Right ventricle myocardium inferior (tissue), 1 donor: ENCODE data around the gene CRACDL. TPM values are rescaled to one million over a fixed set of nuclear protein-coding genes. Genes with fewer than 3 reads are reported as not detected.
A peak's percentile ranks its signal among the peaks of the same experiment; 100 is the strongest.

ENCODE experiments used
- ATAC-seq: fragments of 200-7000 bp; cut with Tn5 transposase; one replicate; pipeline ENCODE4 v1.9.1; 2020; ENCODE audit warnings: mild to moderate bottlenecking, moderate library complexity
- DNase-seq: peaks from one replicate; pipeline ENCODE4 v3.0.0; 2021; ENCODE audit errors: missing footprints
- intact Hi-C: fragments of 100-400 bp; cut with DNase I; formaldehyde crosslinking; loops from one replicate; pipeline ENCODE4 v1.11.0; 2022
- total RNA-seq: library from RNA; stranded (reverse); fragmentation: NEBNext Ultra II Directional; extraction: Animal tissue kit (Norgen Biotek cat#: 25700); gene quantifications from one replicate; pipeline ENCODE4 v1.2.1, GENCODE V29; 2021
- donor health status: DM: no; HTN: yes; CAD: no; lungs with severe emphysema.

Gene CRACDL
- total RNA-seq, 1 donor from 2014 or later = 3.9 TPM

DNA sequence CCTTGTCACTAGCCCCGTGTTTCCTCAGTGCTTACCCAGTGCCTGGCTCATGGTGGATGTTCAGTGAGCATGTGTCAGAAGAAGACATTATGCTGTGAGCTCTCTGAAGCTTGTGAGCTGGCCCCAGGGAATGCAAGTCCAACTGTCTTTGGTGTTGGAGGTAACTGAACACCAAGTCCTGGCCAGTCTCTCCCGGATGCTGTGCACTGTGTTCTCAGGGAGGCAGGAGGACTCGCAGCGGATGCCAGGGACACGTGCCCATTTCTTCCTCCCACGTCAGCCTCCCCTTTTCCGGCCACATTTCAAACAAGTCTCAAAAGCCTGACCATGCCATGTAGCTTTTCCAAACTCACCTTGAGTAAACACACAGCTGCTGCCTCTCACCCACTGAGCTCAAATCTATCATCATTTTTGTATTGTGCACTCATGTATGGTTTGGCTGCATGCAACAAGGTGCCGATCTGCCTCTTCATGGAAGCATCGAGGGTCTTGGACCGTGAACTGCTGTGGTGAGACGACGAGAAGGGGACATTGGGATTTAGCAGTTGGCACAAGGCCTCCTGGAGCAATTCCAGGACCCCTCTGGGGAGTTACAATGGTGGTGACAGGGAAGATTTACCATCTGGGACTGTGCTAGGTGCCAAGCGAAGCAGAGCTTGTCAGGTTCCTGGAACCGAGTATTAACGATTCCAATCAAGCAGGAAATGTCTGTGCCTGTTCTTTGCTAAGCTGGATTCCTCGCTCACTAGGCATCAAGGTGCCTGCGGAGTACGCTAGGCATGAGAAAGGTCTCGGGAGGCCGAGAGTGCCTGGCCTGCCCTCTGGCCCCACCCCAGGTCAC lies 160.7 kb downstream of the CRACDL start:
- ATAC-seq = no peak
- no peak for DNase-seq
- intact Hi-C loops = no loop called here

DNA sequence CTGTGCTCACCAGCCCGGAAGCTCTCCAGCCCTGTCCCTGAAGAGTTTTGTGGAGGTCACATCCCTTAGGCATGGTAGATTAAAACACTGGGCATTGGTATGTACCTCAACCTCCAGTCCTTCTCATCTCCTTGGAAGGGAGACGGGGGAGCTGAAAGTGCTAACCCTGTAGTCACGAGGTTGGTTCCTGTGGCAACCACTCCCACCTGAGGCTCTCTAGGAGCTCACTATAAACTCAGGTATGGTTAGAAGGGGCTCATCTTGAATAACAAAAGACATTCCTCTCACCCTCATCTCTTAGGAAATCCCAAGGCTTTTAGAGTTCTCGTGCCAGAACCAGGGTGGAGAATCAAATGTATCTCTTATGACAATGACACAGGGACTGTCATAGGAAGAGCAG lies 162.1 kb downstream of the CRACDL start:
- no peak for DNase-seq
- ATAC-seq = no peak
- intact Hi-C loops = loop anchor here (5.0 kb wide), 1 partner anchor 48 kb away; no protein-coding TSS in a partner anchor

DNA sequence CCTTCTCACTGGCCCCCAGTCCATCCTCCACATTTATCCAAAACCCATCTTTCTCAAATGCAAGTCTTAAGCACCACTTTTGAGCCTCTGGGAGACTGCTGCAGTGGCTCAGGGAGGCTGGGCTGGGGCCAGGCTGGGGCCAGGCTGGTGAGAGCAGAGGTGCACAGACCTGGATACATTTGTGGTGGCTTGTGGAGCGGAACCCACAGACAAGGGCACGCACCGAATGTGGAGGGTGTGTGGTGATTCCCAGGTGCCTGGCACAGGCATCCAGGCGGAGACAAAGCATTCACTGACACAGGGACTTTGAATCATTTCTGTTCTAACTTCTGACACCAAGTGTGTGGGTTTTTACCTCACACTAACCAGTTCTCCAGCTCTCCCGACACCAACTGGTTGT lies 162.9 kb downstream of the CRACDL start:
- intact Hi-C loops = loop anchor here (5.0 kb wide), 1 partner anchor 49 kb away; no protein-coding TSS in a partner anchor
- ATAC-seq = no peak

DNA sequence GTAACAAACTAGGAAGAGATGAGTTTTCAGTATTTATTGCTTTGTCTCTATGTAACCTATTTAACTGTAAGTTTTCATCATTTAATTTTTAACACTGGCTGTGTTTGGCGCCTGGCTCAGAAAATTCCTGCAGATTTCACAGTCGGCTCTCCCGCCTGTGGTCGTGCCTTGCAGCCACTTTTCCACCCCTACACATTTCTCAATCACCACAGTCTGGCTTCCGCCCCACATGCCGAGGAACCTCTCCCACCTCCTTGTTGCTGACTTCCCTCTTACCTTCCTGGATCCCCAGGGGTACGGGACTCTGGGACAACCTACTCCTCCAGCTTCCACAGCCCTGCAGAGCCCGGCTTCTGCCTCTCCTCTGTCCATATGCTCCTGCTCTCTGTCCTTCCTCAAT lies 163.5 kb downstream of the CRACDL start:
- no peak for ATAC-seq
- DNase-seq = no peak
- intact Hi-C loops = loop anchor here (5.0 kb wide), 1 partner anchor 50 kb away; no protein-coding TSS in a partner anchor

More for the DNA sequence above, 162.9 kb downstream of the CRACDL start:
- DNase-seq = no peak

DNA sequence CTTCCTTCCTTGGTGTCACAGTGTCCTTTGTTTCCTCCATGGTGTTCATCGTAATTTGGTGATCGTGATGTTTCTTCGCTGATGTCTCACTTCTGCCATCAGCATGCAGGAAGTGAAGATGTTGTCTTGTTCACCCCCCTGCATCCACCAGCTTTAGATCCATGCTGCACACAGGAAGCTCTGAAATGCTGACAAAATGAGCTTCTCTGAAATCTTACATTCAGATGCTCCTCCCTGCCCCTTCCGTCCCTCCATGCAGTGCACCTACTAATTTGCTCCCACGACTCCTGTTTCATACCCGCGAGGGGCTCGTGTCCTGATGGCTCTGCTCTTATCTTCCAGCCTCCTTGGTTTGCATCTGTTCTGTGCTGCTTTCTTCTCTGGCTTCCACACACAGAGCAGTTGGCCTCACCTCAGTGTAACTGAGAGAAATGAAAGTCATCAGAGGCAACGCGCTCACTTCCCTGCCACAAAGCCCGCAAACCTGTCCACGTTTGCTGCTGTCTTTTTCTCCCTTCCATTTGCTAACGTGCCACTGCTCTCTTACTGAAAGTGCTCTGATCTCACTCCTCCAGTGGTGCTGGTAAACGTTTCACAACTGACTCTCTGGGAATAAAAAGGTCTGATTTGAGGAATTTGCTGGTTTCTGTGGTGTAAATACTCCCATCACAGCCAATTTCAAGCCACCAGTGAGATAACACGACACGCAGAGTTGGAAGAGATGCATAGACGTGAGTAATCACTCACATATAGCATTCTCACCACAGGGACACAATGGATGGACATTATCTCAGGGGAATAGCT lies 164.1 kb downstream of the CRACDL start:
- ATAC-seq (peak; percentile 26), DNase-seq (no peak)
- intact Hi-C loops = loop anchor here (5.0 kb wide), 1 partner anchor 50 kb away; no protein-coding TSS in a partner anchor

DNA sequence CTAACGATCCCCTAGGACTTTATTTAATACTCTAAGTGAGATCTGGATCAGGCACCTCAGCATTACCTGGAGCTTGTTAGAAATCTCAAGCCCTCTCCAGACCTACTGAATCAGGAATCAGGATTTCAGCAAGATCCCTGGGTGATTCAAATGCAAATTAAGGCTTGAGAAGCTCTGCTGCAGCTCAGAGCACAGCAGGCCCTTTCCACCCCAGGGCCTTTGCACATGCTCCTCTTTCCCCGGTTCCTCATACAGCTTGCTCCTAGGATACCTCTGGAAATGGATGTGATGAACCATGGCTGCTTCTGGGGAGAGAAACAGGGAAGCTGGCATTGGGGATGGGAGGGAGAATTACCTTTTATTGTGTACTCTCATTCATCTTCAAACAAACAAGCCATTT lies 164.8 kb downstream of the CRACDL start:
- no peak for ATAC-seq
- intact Hi-C loops = loop anchor here (5.0 kb wide), 1 partner anchor 51 kb away; no protein-coding TSS in a partner anchor

DNA sequence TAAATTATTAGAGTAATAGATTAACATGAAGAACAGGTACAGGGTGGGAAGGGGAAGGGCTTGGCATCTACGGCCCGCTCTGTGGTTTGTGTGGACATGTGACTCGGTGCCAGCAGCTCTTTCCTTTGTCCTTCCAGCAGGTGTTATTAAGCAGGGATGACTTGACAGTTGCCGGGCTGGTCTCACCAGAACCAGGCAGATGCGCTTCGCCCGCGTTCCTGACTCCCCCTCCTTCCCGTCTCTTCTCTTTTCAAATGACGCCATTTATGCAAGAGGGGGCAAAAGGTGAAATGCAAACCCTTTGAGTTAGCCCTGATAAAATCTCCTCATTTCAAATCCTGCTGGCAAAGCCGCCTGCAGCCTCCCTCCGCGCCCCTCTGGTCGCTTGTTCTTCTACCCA lies 166.2 kb downstream of the CRACDL start:
- DNase-seq (no peak), ATAC-seq (no peak)
- intact Hi-C loops = loop anchor here (5.0 kb wide), 1 partner anchor 53 kb away; no protein-coding TSS in a partner anchor

More for the DNA sequence above, 164.8 kb downstream of the CRACDL start:
- DNase-seq = no peak

DNA sequence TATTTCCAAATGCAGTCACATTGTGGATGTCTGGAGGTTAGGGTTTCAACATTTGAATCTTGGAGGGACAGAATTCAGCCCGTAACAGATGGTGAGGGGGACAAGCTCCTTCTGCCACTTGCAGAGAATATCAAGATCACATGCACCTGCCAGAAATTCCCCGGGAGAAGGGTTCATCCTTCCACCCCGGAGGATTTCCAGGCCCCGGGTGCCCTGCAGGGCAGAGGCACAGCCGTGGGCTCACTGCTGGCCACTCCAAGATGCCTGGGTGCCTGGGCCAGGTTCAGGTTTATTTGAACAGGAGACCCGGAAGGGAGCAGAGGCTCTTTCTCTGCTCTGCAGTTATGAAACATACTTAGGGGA lies 166.9 kb downstream of the CRACDL start:
- ATAC-seq (no peak), DNase-seq (no peak)
- intact Hi-C loops = no loop called here

DNA sequence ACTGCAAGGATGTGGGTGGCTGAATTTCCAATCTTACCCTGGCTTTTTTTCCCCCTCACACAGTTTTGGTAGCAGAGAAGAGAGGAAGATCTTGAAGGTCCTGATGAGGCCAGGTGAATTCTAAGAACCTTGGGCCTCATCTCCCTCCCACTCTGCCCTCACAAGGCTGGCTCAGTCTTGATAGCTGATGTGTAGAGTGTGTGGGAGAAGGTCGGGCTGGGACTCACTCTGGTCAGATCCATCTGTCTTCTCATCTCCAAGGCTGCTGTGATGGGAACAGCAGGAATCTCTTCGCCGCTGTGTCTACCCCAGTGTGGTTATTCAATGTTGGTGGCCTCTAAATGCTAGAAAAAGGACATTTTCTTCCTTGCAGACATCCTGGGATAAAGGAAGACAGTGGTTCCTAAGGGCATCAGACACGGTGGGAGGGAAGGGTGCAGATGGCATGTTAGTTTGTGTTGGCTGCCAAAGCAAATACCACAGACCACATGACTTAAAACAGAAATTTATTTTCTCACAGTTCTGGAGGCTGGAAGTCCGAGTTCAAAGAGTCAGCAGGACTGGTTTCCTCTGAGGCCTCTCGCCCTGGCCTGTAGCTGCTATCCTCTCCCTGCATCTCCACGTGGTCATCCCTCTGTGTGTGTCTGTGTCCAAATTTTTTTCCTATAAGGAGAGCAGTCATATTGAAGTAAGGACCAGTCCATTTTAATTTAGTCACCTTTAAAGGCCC lies 167.5 kb downstream of the CRACDL start:
- ATAC-seq (peak; percentile 27), DNase-seq (no peak)
- intact Hi-C loops = no loop called here

DNA sequence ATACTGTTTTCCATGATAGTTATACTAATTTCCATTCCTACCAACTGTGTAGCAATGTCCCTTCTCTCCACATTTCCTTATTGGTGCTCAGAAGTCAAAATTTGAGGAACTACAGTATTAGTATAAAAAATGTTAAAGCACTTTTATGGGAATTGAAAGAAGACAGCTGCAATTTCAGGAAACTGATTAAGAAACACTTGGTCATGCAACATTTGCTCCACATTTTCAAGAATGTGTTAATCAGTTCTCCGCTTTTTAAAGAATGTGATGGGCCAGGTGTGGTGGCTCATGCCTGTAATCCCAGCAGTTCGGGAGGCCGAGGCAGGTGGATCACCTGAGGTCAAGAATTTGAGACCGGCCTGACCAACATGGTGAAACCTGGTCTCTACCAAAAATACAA lies 171.5 kb downstream of the CRACDL start:
- intact Hi-C loops = no loop called here
- DNase-seq (no peak), ATAC-seq (no peak)

DNA sequence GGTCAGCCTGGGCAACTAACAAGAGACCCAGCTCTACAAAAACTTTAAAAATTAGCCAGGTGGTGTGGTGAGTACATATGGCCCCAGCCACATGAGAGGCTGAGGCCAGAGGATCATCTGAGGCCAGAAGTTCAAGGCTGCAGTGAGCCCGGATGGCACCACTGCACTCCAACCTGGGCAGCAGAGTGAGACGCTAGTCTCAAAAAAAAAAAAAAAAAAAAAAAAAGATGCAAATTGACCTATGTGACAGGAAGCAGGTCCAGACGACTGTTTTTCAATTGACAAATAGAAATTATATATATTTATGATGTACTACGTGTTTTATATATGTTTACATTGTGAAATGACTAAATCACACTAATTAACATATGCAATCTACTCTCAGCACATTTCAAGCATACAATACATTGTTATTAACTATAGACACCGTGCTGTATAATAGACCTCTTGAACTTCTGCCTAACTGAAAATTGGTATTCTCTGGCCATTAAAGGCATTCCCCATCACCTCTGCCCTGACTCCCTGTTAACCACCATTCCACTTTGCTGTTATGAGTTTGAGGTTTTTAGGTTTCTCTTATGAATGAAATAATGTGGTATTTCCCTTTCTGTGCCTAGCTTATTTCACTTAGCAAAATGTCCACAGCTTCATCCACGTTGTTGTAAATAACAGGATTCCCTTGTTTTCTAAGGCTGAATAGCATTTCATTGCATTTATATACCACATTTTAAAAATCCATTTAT lies 172.6 kb downstream of the CRACDL start:
- intact Hi-C loops = no loop called here
- DNase-seq (no peak), ATAC-seq (no peak)

DNA sequence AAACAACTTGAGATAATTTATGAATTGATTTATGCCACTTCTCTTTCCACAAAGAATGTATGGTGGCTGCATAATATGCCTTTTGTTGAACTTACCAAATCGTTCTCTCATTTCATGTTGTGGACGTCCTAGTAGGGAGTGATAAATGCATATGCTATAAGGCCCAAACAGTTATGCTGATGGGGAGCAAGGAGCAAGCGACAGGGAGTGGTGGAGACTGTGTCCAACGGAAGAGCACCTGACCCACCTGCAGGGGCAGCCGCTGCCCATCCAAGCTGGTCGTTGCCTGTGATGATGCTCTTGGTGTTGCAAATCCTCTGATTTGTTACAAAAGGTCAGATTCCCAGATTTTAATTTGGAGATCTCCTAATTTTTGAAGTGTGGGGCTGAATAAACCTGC lies 174.1 kb downstream of the CRACDL start:
- no peak for DNase-seq
- intact Hi-C loops = no loop called here
- no peak for ATAC-seq

DNA sequence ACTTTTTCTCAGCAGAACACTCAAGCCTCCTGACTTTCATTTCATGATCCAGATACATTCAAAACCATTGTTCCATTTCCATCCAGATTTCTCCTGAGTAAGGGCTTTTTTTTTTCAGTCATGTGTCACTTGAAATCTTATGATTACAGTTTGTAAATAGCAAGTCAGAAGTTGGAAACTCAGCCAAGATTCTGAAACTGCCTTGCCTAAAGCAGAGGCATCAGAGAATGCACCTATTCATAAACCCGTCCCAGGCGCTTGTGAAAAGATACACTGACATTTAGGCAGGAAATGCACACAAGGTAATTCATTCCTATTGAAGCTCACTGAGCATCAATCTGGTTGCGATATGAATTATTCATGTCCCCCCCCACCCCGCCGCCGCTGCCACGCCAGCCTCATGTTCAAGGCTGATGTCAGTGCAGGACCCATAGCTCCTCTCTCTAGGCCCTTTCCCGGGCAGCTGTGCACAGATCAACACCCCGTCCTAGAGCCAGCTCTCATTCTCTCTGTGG lies 174.7 kb downstream of the CRACDL start:
- no peak for ATAC-seq
- no peak for DNase-seq
- intact Hi-C loops = no loop called here

DNA sequence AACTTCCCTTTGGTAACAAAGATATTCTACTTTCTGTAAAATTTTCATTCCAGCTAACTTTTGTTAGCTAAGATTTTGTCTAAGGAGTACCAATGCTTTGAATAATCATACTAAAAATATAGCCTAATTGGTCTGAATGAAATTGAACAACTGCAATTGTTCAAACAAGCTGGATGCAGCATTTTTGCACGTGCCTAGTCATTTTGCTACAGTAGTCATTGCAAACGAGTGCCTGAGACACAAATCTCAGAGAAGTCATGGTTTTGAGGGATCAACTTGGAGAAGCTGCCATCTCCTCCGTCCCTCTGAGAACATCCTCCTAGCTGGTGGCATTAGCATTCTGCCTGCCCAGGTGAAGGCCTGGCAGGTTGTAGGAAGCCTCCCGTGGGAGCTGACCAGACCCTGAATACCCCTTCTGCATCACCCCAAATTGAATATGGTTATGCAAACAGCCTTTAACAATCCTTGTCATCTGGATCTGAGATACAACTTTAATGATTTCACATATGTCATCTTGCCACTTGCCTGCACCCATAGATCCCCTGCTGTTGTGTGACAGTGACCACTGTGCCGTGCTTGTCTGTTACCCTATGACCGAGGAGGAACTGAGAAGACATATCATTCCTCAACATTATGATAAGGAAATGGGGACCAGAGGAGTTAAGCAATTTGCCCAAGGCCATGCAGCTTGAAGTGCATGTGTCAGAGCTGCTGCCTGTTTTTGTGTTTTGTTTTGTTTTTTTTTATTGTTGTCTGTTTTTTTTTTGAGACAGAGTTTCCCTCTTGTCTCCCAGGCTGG lies 176.0 kb downstream of the CRACDL start:
- ATAC-seq (no peak), DNase-seq (no peak)
- intact Hi-C loops = loop anchor here (2.0 kb wide), 1 partner anchor 63 kb away; no protein-coding TSS in a partner anchor

DNA sequence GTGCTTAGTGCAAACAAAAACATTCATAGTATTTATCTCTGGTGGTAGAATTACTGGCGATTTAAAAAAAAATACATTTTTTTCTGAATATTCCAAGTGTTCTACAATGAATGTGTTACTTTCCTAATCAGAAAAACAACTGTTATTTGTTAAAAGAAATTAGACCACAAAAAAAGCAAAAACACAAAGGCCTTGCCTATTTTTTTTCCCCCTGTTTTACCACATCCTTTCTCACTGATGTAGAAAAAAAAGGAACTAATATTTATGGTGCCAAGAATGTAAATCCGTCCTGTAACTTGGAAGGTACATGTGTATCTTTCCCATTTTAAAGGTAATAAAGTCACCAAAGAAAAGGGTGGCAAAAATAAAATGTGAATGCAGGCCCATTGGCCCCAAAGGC lies 176.7 kb downstream of the CRACDL start:
- intact Hi-C loops = loop anchor here (2.0 kb wide), 1 partner anchor 63 kb away; no protein-coding TSS in a partner anchor
- ATAC-seq (no peak), DNase-seq (no peak)

DNA sequence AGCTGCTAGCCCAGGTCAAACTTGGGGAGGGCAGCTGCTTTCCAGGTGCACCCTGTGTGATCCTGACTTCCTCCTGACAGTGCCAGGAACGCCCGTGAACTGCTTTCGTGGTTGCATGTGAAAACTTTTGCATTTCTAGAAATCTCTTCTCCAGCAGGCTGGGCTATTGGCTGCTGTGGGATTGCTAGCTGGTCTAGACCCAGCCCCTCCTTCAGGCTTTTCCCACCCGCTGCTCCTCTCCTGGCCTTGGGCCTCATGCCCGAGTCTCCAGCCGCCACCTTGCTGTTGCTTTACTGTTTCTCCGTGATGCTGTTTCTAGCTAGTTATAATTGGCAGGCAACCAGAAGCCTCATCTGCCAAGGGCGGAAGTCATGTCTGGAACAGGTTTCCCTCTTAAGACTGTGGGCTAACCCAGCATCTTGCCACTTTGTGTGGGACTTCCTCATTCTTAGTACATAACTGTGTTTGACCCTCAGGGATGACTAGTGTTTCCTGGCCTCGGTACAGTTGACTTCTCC lies 178.1 kb downstream of the CRACDL start:
- intact Hi-C loops = loop anchor here (2.0 kb wide), 1 partner anchor 65 kb away; no protein-coding TSS in a partner anchor
- DNase-seq (peak; percentile 74), ATAC-seq (peak; percentile 89)

DNA sequence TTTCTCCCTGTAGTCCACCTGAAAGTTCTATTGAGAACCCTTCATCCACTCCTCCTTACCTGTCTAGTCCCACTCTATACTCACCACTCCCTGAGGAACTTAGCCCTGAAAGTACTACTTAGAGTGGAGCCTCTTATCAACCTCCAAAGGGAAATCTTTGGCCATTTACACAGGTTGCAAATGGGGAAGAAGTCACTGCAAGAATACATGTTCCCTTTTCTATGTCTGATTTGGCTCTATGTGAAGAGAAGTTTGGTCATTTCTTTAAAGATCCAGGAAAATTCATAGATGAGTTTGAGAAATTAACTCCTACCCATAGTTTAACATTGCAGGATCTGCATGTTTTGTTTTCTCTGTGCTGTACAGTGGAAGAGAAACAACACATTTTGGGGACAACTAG lies 182.2 kb downstream of the CRACDL start:
- intact Hi-C loops = no loop called here
- no peak for DNase-seq
- ATAC-seq = no peak
